HG03139 (cell line): Measurements from ENCODE around the gene SCNN1G.

ENCODE experiments used
- ATAC-seq: cut with Tn5 transposase; IDR thresholded peaks from one replicate; pipeline ENCODE4 v1.9.1; 2021; ENCODE audit not compliant: unreplicated experiment

Gene SCNN1G

DNA sequence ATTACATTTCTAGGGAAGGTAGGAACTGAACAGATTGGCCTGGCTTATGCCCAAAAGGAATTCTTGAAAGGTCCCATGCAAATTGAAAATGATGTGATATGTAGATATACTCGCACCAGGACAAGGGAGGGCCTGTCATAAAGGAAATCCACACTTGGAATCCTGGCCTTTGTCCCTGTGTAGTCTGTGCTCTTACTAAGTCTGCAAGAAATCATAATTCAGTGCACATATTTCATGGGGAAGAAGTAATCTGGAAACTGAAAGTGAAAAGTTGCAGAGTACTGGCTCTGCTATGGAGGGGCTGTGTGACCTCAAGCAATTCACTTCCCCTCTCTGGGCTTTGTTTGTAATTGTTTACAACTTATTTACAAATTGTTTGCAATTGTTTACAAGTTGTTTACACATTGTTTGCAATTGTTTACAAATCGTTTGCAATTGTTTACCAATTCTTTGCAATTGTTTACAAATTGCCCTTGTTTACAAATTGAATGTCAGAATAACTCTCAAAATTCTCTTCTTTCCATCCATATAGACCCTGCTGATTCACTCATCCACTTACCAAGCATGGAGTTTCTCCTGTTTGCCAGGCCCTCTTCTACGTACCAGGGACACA, 12.9 kb downstream of the SCNN1G start:
- ATAC-seq = no peak

DNA sequence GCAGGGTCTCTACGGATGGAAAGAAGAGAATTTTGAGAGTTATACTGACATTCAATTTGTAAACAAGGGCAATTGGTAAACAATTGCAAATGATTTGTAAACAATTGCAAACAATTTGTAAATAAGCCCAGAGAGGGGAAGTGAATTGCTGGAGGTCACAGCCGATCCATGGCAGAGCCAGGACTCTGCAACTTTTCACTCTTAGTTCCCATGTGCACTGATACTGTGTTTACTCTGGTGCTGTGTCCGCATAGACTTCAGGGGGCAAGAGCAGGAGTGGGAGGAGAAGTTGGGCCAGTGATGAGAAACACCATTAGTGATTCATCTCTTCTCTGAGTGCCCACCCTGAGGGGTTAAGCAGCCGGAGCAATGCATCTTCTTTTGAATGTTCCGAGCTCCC, 14.0 kb downstream of the SCNN1G start:
- no peak for ATAC-seq

DNA sequence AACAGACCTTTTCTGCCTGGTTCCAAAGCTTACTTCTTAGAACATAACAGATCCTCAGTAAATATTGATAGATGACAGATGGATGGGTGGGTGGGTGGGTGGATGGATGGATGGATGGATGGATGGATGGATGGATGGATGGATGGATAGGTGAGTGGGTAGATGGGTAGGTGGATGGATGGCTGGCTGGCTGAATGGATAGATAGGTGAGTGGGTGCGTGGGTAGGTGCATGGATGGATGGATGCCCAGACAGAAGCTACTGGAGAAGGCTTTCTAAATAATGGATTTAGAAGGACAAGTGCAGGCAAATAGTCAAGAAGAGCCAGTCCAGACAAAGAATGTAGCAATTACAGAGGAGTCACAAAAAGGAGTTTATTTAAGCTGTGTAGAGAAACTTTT, 19.6 kb downstream of the SCNN1G start:
- no peak for ATAC-seq

GRCh38 chr16:23206986-23207385, 24.4 kb downstream of the SCNN1G start:
- ATAC-seq = no peak

- no peak for ATAC-seq
Observed at GRCh38 chr16:23207485-23207884, 24.9 kb downstream of the SCNN1G start.

DNA sequence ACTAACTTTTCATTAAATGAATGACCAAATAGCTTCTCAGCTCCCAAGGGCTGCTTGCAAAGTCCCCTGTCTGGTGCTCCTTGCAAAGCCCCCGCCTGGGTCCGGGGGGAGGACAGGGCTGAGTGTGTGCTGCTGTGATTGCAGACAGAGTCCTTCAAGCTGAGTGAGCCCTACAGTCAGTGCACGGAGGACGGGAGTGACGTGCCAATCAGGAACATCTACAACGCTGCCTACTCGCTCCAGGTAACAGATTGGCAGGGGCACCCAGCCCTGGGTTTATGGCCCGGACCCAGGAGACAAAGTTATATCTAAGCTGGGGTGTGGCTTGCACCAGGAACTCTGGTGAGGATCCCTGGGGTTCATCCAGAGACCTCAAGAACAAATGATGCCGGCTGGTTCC, 27.1 kb downstream of the SCNN1G start:
- ATAC-seq = no peak

GRCh38 chr16:23213831-23214230, 31.3 kb downstream of the SCNN1G start:
- ATAC-seq = no peak

DNA sequence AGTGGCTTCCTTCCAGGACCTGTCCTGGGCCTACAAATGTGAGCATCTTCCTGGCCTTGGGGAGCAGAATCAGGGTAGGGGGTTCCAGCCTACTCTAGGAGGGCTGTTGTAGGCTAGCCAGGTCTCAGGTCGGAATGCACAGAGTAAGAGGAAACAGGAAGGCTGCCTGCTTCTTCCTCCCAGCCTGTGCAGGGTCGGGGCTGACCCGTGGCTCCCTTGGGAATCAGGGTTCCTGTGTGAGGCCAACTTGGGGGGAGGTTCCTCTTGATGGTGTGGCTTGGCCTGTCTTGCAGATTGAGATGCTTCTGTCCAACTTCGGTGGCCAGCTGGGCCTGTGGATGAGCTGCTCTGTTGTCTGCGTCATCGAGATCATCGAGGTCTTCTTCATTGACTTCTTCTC, 32.3 kb downstream of the SCNN1G start:
- no peak for ATAC-seq

- ATAC-seq = no peak
Observed at GRCh38 chr16:23215435-23215834, 32.9 kb downstream of the SCNN1G start.

GRCh38 chr16:23216658-23217246, 34.2 kb downstream of the SCNN1G start:
- no peak for ATAC-seq

DNA sequence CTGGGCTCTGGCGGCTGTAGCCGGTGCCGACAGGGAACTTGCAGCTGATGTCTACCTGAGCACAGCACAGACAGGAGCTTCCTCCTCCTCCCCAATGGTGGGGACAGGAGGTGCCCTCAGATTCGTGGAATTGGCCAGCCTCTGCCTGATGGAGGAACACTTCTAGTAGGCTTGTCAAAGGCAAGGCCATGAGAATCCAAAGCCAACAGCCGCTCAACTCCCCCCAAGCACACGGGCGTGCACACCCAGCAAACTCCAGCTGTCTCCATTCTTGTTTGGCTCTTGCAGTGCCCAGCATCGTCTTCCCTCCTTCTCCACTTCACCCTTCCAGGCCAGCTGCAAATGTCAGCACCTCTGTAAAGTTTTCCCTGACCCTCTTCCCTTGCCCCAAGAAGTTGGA, 35.1 kb downstream of the SCNN1G start:
- ATAC-seq = no peak

DNA sequence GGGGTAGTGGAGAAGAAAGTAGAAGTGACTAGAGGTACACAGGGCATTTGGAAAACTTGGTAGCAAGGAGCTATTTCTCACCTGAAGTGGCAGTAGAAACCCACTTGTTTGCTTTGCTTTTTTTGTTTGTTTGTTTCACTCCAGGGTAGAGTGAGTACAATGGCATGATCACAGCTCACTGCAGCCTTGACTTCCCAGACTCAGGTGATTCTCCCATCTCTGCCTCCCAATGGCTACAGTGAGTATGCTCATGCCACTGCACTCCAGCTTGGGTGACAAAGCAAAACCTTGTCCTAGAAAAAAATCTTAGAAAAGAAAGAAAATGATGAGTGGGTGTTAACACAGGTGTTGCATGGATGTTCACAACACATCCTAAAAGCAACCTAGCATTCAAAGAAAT, 40.4 kb downstream of the SCNN1G start:
- no peak for ATAC-seq

DNA sequence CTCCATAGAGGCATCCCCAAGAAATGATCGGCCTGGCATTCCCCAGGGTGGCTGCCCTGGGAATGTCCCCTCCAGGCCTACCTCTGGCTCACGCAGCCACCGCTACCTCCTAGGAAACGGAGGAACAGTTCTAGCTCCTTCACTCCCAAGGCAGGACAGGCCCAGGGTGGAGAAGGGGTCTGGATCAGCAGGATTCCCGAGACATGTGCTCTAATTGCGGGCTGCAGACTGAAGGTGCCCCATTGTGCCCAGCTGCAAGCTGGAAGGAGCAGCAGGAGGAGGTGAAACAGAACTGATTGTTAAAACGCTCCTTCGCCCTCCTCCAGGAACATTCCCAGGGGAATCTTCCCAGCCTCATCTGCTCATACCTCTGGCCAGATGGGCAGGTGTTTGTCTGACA, 40.8 kb downstream of the SCNN1G start:
- ATAC-seq = no peak

GRCh38 chr16:23225109-23225508, 42.6 kb downstream of the SCNN1G start:
- no peak for ATAC-seq

GRCh38 chr16:23225634-23226033, 43.1 kb downstream of the SCNN1G start:
- ATAC-seq = no peak

DNA sequence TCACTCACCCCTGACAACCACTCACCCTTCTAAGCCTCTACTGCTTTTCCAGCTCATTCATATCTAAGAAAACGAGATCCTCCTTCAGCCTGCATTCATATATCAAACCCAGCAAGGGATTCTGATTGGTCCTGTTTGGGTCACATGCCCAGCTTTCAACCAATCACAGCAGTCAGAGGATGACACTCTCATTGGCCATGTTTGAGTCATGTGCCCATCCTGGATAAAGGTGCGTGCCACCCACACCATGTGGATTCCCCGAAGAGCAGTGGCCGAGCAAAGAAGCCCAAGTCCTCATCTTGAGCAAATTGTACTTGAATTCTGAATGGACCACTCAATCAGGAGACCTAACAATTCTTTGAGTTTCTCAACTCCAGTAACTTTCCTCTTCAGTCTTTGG, 45.0 kb downstream of the SCNN1G start:
- no peak for ATAC-seq

DNA sequence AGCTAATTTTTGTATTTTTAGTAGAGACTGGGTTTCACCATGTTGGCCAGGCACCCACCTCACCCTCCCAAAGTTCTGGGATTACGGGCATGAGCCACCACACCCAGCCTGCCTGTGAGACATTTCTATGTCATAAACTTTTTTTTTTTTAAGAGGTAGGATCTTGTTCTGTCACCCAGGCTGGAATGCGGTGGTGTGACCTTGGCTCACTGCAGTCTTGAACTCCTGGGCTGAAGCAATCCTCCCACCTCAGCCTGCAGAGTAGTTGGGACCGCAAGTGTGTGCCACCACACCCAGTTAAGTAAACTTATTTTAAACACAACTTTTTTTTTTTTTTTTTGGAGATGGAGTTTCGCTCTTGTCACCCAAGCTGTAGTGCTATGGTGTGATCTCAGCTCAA, 47.2 kb downstream of the SCNN1G start:
- ATAC-seq = no peak

DNA sequence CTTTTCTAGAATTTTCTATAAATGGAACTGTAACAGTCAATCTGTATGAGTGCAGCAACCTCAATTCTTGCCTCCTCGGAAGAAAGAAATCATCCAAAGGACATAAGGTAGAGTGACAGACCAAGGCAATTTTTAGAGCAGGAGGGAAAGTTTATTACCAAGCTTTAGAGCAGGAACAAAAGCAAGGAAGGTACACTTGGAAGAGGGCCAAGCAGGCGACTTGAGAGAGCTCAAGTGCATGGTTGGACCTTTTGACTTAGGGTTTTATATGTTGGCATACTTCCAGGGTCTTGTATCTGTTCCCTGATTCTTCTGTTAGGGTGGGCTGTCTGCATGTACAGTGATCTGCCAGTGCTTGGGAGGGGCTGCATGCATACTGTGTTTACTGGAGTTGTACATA, 50.3 kb downstream of the SCNN1G start:
- ATAC-seq = no peak

DNA sequence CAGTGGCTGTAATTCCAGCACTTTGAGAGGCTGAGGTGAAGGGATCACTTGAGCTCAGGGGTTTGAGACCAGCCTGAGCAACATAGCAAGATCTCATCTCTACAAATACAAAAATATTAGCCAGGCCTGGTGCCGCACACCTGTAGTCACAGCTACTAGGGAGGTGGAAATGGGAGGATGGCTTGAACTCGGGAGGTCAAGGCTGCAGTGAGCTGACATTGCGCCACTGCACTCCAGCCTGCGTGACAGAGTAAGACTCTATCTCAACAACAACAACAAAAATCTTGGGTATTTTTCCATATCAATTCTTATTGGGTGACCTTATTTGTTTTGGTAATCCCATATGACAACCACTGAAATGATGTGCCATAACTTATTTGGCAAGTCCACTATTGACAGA, 52.6 kb downstream of the SCNN1G start:
- ATAC-seq = no peak

DNA sequence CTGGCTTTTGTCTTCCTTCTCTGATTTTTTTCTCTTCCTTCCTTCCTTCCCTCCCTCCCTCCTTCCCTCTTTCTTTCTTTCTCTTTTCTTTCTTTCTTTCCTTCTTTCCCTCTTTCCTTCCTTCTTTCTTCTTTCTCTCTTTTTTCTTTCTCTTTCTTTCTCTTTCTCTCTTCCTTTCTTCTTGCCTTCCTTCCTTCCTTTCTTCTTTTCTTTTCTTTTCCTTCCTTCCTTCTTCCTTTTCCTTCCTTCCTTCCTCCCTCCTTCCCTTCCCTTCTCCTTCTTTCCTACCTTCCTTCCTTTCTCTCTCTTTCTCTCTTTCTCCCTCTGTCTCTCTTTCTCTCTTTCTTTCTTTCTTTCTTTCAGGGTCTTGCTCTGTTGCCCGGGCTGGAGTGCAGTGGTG, 54.4 kb downstream of the SCNN1G start:
- no peak for ATAC-seq

- no peak for ATAC-seq
Observed at GRCh38 chr16:23240994-23241393, 58.4 kb downstream of the SCNN1G start.

GRCh38 chr16:23244122-23244521, 61.6 kb downstream of the SCNN1G start:
- no peak for ATAC-seq

DNA sequence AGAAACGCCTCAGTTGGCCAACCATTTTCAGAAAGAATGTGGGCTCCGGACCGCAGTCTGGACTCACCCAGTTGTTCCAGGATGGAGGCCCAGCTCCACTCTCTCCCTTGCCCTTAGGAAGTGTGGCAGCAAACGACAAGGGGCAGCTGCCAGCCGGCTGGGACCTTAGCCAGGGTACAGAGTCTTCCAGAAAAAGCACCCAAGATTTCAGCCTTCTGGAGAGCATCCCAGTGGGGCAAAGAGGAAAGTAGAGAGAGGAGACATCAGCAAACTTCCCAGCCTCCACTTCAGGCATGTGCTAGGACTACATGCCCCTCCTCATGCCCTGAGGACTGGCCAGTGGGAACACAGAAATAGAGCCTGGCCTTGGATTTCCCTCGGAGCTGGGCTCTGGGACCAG, 62.7 kb downstream of the SCNN1G start:
- ATAC-seq = no peak
